ENCODE measurements around the gene SMYD4. TPM values are rescaled to one million over a fixed set of nuclear protein-coding genes. Genes with fewer than 3 reads are reported as not detected.
A peak's percentile ranks its signal among the peaks of the same experiment; 100 is the strongest.
"Not testable (repeated sequence)": the region's sequence is repeated elsewhere in the genome, so short reads cannot be mapped to it uniquely, and the experiment has no call there.

The SMYD4 gene
- total RNA-seq, 1 experiment from 2014 or later, result 28.1 TPM

GRCh38 chr17:1773696-1774181 is 56.0 kb downstream of the SMYD4 start:
- Histone ChIP-seq H3K4me3 (ENCODE audit: low read depth, low read length, poor library complexity, severe bottlenecking) (no peak overlapping the region), H3K27me3 (replicated peaks; ENCODE audit: insufficient read depth, low read depth, low read length, poor library complexity) (no peaks in the 10 kb centered on the region), H3K9me3 (ENCODE audit: low read depth, low read length, poor library complexity, severe bottlenecking) (no peaks in the 10 kb centered on the region), H3K36me3 (ENCODE audit: insufficient read depth, low read length, poor library complexity, severe bottlenecking) (peaks cover 61% of the 10 kb centered on the region), H3K27ac (ENCODE audit: low read depth, low read length, poor library complexity, severe bottlenecking) (peak overlapping the region; percentile 45), H3K4me1 (ENCODE audit: insufficient read depth, low read length, poor library complexity, severe bottlenecking) (peaks cover 5% of the 10 kb centered on the region)
- BruUV-seq (replicated peaks), result no TSS peak
- intact Hi-C loops (cut with micrococcal nuclease; ENCODE audit: unreplicated experiment), result no loop called here
- TF ChIP-seq EZH2 (IDR thresholded peaks at IDR 0.05; ENCODE audit: borderline replicate concordance, low read depth, low read length, poor library complexity, severe bottlenecking) (no peak), CTCF (conservative IDR thresholded peaks at IDR 0.05; ENCODE audit: low read depth, low read length) (no peak)
- ChIA-PET CTCF (no interaction called here), POLR2A (ENCODE audit: low non-redundant PET) (no interaction called here)
- DNase-seq (ENCODE audit: low spot score), result no peak

GRCh38 chr17:1773000-1773695 is 56.6 kb downstream of the SMYD4 start:
- H3K4me1 ChIP-seq (ENCODE audit: insufficient read depth, low read length, poor library complexity, severe bottlenecking); CTCF ChIA-PET: not testable (repeated sequence)

GRCh38 chr17:1769822-1770477 is 59.8 kb downstream of the SMYD4 start:
- TF ChIP-seq CTCF (conservative IDR thresholded peaks at IDR 0.05; ENCODE audit: low read depth, low read length), result no peak
- TF ChIP-seq EZH2 (IDR thresholded peaks at IDR 0.05; ENCODE audit: borderline replicate concordance, low read depth, low read length, poor library complexity, severe bottlenecking), result no peak
- Histone ChIP-seq H3K4me3 (ENCODE audit: low read depth, low read length, poor library complexity, severe bottlenecking) (no peak overlapping the region), H3K27me3 (replicated peaks; ENCODE audit: insufficient read depth, low read depth, low read length, poor library complexity) (no peaks in the 10 kb centered on the region), H3K4me1 (ENCODE audit: insufficient read depth, low read length, poor library complexity, severe bottlenecking) (peaks cover 4% of the 10 kb centered on the region), H3K36me3 (ENCODE audit: insufficient read depth, low read length, poor library complexity, severe bottlenecking) (peaks cover 24% of the 10 kb centered on the region), H3K9me3 (ENCODE audit: low read depth, low read length, poor library complexity, severe bottlenecking) (no peaks in the 10 kb centered on the region), H3K27ac (ENCODE audit: low read depth, low read length, poor library complexity, severe bottlenecking) (no peak overlapping the region)
- intact Hi-C loops (cut with micrococcal nuclease; ENCODE audit: unreplicated experiment), result no loop called here
- CTCF ChIA-PET, result no interaction called here
- no peak for DNase-seq (ENCODE audit: low spot score)
- BruUV-seq (replicated peaks), result no TSS peak
- POLR2A ChIA-PET (ENCODE audit: low non-redundant PET), result no interaction called here

More at GRCh38 chr17:1773000-1773695, 56.6 kb downstream of the SMYD4 start:
- H3K27me3 ChIP-seq (replicated peaks; ENCODE audit: insufficient read depth, low read depth, low read length, poor library complexity); H3K9me3 ChIP-seq (ENCODE audit: low read depth, low read length, poor library complexity, severe bottlenecking); H3K4me3 ChIP-seq (ENCODE audit: low read depth, low read length, poor library complexity, severe bottlenecking); intact Hi-C loops (cut with micrococcal nuclease; ENCODE audit: unreplicated experiment); DNase-seq (ENCODE audit: low spot score); H3K27ac ChIP-seq (ENCODE audit: low read depth, low read length, poor library complexity, severe bottlenecking); BruUV-seq (replicated peaks); POLR2A ChIA-PET (ENCODE audit: low non-redundant PET): not testable (repeated sequence)
- peaks cover 55% of the 10 kb centered on the region for H3K36me3 ChIP-seq (ENCODE audit: insufficient read depth, low read length, poor library complexity, severe bottlenecking)
